Effector CD4-positive, alpha-beta T cell (primary cell): ENCODE measurements around the gene KCNAB1.

Source experiments
- DNase-seq: peaks from one replicate; pipeline ENCODE4 v3.0.0-alpha.2; 2020

Gene KCNAB1

DNA sequence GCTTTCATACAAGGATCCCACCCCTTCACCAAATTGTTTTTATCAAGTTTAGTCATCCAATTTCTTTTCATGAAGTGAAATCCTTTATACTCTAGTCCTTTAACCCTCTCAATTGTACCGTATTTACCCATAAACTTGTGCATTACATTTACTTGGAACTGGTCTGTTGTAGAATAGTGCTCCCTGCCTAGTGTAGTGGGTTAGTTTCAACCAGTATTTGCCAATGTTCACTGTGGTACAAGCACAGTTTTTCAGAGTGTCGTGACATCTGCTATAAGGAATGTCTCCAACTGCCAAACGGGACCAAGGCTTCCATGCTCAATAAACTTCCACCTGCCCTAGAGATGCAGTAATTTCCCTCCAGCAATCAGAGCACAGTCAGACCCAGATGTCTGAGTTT, 211.9 kb downstream of the KCNAB1 start:
- no peak for DNase-seq

DNA sequence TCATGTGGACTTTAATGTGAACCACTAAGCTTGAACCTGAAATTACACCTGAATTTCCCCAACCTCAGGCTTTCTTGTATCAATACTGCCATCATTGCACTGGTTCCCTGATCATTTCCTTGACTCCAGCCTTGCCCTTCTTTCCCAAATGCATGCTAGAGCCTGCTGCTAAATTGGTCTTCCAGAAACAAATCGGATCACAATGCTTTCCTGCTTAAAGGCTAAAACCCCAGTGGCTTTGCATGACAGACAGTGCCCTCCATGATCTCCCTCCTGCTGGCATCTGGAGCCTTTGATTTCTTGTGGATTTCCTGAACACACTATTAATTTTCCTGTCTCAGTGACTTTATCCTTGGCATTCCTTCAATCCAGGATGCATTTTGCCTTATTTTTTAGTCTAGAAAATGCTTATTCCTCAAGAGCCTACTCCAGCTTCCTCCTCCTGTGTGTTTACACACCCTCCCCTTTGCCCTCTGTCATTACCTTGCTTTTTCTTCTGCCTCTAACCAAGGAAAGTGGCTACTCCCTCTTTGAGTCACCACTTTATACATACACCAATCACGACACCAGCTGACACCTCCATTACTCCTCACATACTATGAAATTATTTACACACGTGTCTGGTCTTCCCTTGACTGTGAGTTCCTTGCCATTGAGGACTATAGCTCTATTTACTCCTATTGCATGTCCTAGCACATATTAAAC, 214.6 kb downstream of the KCNAB1 start:
- DNase-seq, result no peak

DNA sequence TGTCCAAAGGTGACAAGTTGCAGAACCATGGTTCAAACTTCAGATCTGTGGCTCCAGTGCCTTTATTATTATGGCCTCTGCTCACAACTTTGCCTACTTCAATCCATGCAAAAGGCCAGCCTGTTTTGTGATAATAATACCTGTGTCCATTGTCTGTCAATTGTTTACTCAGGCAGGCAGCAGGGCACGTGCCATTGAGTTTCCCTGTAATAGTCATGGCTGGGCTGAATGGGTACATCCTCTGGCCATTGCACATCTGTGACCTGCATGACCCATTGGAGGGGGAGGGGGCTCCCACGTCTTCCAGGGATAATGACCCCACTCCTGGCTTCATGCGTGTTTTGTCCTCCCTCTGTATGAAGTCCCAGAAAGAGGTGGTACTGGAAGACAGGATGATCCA, 219.1 kb downstream of the KCNAB1 start:
- DNase-seq, result no peak

DNA sequence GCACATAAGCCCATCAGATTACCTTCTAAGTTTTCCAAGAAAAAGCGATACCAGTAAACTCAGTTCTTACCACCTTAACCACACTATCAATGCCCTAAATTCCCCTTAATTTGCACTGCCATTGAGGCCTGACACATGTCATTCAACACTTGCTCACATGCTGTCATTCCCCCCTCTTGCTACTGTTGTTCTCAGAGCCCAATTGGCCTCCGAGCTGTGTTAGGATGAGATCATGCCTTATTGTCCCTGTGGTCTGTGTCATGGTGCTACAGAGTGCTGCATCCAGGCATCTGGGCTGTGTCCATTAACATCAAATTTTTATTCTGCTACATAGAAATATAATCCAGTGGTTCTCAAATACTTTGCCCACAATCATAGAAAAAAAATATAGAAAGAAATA, 221.0 kb downstream of the KCNAB1 start:
- no peak for DNase-seq

DNA sequence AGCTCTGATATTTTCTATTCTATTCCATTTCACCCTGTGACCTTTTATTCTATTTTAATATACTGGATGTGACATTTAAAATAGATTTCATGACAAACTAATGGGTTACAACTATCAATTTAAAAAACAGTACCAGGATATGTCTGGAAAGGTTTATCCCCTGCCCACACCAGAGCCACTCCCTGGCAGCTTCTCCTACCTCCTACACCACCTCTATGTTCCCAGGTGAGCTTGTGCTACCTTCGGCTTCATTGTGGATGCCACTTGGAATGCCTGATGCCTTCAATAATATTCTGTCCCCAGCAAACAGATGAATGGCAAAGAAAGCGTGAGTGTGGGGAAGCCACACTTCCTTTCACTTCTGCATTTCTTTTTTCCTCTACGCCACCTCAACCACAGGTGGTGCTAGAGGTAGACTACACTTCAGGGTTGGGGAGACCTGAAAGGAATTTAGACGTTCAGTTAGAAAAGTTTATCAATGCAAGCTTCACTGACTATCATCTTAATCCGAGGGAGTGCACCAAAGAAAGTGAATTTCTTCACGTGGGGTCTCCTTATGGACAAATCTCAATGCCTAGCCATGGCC, 221.5 kb downstream of the KCNAB1 start:
- DNase-seq, result no peak

DNA sequence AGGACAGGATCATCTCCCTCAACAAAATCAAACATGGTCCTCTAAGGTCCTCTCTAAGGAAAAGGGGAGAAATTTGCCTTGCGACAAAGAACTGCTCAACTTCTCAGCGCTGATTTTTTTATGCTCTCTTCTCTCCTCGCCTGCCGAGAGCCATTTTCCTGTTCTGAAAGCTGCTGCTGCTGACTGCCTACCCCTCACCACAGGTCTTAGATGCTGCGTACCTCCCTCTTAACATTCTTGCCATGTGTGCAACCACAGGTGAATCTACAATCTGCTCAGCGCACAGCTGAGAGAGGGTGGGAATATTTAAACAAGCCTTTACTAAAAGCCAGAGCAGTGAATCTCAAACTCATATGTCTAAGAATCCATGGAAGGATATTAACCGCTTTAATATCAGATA, 223.8 kb downstream of the KCNAB1 start:
- no peak for DNase-seq

DNA sequence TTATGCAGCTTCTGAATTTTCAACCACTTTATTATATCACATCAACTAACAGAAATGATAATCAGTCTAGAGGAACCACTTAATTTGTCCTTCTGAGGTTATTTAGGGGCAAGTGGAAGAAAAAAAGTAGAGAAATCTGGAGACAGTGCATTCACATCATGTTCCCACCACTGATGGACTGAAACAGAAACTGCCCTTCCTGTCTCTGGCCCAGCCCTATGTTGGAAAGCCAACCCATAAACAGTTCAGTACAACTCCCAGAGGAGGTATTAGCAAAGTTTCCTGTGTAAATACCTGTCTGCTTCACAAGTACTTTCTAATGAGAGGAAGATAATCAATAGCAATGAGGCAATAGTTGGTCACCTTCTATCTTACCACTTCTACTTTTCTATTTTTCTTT, 228.7 kb downstream of the KCNAB1 start:
- no peak for DNase-seq

DNA sequence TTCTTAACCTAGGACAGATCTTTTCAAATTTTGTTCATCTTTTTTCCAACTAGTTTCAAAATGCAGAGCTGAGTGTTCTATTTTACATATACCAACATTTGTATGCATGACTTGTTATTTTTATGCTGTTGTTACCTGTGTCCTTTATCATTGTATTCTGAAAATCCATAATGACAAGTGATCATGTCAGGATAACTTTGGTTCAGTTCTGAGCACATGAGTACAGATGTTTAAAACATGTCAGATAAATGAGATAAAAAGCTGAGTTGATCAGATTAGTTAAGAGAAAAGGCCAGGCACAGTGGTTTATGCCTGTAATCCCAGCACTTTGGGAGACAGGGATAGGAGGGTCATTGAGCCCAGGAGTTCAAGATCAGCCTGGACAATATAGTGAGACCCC, 229.6 kb downstream of the KCNAB1 start:
- DNase-seq, result no peak

DNA sequence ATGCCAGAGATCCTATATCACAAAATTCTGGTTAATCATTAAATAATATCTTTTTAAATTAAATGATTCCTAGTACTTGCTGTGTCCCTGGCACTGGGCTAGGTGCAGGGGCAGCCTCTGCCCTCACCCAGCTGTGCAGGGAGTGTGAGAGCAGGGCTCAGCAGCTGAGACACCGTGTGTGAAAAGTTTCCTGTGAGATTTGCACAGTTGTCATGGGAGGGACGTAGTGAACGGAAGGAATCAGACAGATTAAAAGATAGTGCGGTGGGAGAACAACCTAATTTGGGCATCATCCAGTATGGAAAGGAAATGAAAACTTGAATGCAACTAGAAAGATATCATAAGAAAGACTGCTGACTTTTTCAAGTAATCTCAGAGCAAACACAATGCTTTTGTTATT, 230.4 kb downstream of the KCNAB1 start:
- DNase-seq, result no peak

DNA sequence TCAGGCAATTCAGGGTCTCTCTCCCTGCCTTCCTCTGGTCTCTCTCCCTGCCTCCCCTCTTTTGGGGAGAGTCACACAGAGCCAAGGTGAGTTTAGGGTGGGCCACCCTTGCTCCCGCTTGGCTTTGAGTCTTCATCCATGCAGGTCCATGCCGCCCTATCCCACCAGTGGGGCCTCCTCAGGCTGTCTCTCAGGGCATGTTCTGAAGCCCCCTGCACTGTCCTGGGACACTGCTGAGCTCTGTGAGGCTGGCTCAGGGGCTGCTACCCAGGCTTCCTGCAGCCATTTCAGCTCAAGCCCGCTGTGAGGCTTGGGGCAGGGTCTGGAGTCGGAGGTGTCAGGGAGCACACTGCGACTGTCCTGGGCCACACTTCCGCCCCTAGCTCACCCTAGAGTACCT, 231.4 kb downstream of the KCNAB1 start:
- DNase-seq, result no peak

DNA sequence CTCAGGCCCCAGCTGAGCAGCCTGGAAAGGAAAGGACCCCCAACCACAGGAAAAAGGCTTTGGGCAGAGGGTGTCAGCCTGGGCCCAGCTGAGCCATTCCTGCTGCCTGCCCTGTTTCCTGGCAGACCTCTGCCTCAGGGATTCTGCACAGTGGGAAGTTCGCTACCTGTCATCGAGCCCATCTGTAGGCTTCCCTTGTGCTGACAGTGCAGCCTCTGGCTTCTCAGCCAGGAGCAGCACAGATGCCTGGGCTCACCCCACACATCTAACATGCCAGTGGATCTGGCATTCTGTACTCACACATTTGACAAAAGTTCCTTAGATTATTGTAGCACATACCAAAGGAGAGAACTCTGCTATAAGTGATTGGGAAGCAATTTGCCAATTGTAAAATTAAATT, 232.3 kb downstream of the KCNAB1 start:
- DNase-seq, result no peak

DNA sequence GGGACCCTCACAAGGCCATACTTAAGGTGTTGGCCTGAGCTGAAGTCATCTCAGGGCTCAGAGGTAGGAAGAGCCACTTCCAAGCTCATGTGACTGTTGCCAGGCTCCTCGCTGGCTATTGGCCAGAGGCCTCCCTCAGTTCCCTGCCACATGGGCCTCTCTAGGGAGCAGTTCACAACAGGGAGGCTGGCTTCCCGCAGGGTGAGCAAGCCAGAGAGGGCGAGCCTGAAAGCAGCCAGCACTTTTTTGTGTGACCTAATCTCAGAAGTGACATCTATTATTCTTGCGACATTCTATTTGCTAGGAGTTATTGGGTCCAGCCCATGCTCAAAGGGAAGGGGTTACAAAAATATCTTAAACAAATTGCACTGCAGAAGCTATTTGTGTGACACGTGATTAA, 233.2 kb downstream of the KCNAB1 start:
- no peak for DNase-seq

DNA sequence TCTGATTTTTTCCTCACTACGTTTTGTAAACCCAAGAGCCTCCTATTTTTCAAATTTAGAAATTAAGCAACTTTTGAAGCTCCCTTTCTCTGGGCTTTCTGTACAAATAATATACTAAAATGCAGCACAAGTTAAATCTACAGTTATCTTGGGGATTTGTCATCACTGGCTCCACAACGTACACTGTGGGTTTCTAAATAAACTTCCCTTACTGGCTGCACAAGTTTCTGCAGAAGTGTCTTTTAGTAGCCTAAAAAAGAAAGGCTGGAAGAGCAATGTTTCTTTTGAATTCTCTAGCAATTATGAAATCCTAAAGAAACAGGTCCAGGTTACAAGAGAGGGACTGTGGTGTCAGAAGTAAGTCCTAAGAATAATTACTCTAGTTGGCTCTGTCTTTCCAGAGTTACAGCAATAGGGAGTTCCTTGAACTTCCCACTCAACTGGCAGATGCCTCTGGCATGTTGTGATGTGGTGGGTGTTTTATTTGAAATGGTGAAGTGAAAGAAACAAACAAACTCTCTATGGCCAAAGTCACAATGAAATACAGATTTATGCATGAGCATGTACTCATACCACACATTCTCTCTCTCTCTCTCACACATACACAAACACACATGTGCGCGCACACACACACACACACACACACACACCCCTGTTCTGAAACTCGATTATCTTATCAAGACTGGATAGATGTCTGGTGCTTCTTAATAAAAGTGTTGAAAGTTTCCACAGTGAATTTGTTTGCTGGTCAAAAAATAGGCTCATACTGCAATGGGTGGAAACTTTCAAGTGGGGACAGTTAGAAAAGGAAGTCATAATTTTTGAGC, 236.4 kb downstream of the KCNAB1 start:
- DNase-seq, result no peak

DNA sequence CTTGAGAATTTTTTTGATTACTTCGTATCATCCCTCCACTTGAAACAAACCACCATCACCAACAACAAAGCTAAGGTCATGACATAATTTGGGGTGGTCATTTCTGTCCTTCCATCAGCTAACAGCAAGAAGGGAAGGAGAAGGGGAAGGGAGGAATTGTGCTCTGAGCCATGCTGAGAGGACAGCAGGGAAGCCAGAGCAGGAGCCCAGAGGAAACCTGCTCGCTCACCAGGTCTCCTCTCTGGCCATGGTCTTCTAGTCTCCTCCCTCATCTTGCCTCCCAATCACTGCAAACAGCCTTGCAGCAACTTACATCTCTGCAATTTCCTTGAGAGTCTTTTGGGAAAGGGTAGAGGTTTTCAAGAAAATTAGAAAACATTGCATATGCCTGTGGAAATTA, 237.9 kb downstream of the KCNAB1 start:
- DNase-seq, result no peak

DNA sequence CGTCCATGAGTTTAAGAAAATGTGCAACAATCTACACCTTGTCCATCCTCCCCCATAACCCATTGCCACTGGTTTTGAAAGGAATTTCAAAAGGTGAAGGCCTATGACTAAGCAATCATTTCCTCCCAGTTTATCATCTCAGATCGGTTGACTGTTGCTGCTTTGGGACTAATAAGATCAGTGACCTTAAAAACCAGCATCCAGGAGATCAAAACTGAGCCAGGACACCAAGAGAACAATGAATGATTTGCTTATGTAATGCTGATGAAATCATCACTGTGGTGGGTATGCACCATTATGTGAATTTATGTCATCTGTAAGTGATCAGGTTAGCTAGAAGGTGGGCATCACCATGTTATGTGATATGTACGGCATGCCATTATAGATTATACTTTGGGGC, 239.0 kb downstream of the KCNAB1 start:
- no peak for DNase-seq

DNA sequence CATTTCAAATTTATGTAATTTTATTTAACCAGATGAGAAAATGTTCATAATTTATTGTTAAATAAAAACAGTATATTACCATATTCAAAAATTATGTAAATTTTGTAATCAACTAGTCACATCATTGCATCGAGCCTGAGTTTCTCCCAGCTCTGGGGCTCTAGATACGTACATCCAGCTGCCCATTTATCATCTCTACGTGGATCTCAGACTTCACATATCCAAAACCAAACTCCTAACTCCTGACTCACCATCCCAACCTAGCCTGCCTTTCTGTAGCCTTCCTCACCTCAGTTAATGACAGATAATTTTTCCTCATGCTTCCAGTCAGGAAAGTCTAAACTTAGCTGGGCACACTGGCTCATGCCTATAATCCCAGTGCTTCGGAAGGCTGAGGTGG, 239.7 kb downstream of the KCNAB1 start:
- no peak for DNase-seq

DNA sequence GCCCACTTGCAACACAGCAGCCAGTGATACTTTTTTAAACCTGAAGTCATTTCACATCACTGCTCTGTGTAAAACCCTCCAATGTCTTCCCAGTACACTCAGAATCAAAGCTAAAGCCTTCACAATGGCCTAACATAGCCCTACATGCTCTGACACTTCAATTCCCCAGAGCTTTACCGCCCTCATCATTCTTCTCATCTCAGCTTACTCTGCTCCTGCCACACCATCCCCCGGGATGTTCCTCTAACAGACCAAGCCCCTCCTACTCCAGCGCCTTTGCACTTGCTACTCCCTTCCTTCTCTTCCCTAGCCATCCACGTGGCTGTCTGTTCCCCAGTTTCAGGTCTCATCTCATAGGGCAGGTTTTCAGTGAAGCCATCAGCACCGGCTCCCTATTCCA, 240.6 kb downstream of the KCNAB1 start:
- DNase-seq, result no peak

DNA sequence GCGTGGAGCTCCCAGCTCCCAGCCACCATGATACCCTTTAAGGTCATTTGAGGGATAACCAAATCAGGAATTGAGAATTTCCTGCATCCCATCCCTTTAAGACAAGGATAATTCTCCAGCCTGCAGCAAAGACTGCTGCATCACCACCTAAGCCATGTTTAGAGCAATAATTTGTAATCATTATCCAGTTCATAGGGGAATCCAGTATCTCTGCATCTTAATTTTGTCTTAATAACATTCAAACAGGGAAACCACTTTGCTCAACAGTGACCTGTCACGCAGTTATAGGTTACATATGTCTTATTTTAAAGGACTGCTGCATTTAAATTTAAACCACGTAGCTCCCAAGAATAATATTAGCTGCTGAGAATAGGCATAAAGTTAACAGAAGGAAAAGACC, 246.2 kb downstream of the KCNAB1 start:
- no peak for DNase-seq

DNA sequence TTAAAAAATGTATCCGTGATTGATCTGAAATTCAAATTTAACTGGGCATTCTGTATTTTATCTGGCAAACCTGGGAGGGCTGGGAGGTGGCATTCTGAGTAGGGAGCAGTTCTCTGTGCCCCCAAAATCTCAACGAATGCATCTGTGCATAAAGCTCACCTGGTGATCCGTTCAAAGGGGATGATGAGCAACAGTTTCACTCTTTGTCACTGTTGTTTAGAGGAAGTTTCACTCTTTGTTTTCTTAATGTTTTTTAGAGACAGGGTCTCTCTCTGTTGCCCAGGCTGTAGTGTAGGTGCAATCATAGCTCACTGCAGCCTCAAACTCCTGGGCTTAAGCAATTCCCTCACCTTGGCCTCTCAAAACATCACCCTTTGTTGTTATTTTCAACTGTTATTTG, 247.8 kb downstream of the KCNAB1 start:
- DNase-seq, result no peak

DNA sequence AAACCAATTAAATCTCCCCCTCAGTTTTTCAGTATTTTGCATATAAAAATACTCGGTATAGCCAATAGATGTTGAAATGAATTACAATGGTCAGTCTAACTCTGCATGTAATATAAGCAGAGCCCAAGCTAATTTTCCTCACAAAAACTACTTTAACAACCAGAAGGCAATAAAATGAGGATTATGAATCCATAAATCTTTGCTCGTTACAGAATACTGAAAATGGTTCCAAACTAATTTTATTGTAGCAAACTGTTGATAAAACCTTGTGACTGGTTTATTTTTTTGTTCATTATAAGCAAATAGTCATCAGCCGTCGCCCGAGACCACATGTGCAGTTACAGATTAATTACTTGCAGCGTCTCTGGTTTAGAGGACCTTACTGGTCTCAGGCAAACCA, 251.3 kb downstream of the KCNAB1 start:
- DNase-seq, result no peak

DNA sequence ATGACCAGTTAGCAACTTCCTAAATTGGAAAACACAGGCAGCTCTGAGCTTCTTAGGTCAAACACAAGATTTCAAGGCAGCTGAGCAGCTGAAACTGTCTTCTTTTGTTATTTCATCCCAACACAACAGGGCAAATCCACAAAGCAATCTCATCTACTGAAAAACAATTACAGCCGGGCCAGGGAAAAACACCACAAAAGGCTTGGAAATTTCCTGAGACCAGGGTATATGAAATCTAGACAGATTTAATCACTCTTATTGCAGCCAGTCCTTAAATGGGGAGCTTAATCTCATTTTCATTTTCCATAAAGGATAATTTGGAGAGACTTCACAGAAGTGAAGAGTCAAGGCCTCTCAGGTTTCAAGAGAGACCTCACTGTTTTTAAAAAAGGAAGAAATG, 252.7 kb downstream of the KCNAB1 start:
- no peak for DNase-seq

DNA sequence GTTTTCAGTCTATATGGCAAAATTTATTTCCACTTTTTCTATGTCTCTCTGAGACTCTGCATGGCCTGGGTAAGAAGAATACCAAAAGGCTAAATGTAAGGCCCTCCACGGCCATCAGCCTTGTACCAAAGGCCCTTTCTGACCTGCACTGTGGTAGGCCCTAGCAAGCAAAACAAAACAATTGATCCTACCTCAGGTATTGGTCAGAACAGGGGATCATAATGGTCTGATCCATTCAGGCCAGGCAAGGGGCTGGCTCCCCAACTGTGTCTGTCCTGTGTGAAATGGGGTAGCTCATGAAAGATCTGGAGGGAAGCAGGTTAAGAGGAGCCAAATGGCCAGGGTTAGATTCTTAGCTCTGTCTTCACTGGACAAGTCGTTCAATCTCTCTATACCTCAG, 253.3 kb downstream of the KCNAB1 start:
- no peak for DNase-seq

DNA sequence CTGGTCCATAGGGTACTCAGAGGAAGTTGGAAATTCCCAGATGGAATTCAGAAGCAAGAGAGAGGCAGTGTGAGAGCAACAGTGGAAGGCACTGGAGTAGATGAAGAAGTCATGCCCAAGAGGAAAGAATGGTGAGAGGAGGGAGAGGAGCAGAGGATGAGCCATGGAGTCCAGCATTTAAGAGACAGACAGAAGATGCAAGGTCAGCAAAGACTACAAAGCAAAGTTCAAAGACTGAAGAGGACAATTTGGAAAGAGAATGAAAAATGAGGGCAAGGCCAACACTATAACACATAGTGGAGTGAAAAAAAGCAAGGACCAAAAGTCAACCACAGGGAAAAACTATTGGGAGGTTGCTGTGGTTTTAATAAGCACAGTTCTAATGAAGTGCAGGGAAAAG, 255.8 kb downstream of the KCNAB1 start:
- no peak for DNase-seq

DNA sequence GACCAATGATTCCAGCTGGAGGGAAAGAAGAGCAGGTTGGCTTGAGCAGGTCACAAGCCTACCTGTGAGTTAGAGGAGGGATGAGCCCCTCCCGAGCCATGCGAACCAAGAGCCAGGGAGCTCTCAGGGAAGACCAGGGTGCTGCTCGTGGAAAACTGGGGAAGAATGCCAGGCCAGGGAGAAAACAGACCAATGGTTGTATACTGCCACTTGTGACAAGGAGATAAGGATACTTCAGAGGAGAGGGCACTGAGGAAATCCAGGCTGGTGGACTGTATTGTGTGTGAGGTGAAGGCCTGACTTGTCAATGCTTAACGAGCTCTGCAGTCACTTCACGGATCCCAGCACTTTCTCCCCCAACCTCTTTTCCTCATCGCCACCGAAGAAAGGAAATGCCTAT, 256.9 kb downstream of the KCNAB1 start:
- DNase-seq, result no peak
